Cardiac muscle cell (in vitro differentiated cells and primary cell): ENCODE data around the gene VWA5B2. TPM values are rescaled to one million over a fixed set of nuclear protein-coding genes. Genes with fewer than 3 reads are reported as not detected.
A peak's percentile ranks its signal among the peaks of the same experiment; 100 is the strongest.

Experiments
- DNase-seq, 2 donors: peaks; one replicate each; pipeline versions ENCODE4 v3.0.0 to v3.0.0-alpha.2; 2010 to 2017; ENCODE audit warnings: low read depth in 1 of 2, low spot score in 1 of 2
- H3K27ac ChIP-seq: fragments of 200-600 bp; sonication (generic); 2 replicates; pipeline ENCODE4 v1.5.1; 2016
- H3K27me3 ChIP-seq: fragments of 200-600 bp; sonication (generic); 2 replicates; pipeline ENCODE4 v1.6.0; 2016; ENCODE audit warnings: control low read depth
- H3K36me3 ChIP-seq: fragments of 200-600 bp; sonication (generic); 2 replicates; pipeline ENCODE4 v1.5.1; 2016; ENCODE audit warnings: control low read depth
- H3K4me1 ChIP-seq: fragments of 200-600 bp; sonication (generic); 2 replicates; pipeline ENCODE4 v1.8.1; 2017; ENCODE audit warnings: low read depth, mild to moderate bottlenecking, mixed run types
- H3K4me3 ChIP-seq: fragments of 200-600 bp; sonication (generic); 2 replicates; pipeline ENCODE4 v1.5.1; 2016; ENCODE audit warnings: mild to moderate bottlenecking
- H3K9me3 ChIP-seq: fragments of 200-600 bp; sonication (generic); 2 replicates; pipeline ENCODE4 v1.5.1; 2017; ENCODE audit warnings: low read depth, mild to moderate bottlenecking, control low read depth
- CTCF ChIP-seq: IDR thresholded peaks from 2 replicates; pipeline ENCODE4 v1.5.1; 2012; ENCODE audit warnings: low read depth, mild to moderate bottlenecking, low read length
- polyA plus RNA-seq: library from polyadenylated mRNA; unstranded; fragments of >200 nt; fragmentation: Nextera tagmentation; extraction: Ambion mirVana; gene quantifications from 2 replicates; pipeline ENCODE4 v1.2.1, GENCODE V29; 2016
- total RNA-seq: library from RNA; depleted of rRNA; stranded (reverse); fragments of >200 nt; gene quantifications from 2 replicates; pipeline ENCODE4 v1.2.3, GENCODE V29; 2016

VWA5B2 gene
- total and polyA plus RNA-seq, 2 experiments from 2014 or later: not detected

GRCh38 chr3:184223946-184224345, 5.4 kb upstream of the VWA5B2 start:
- no peak overlapping the region for H3K27ac ChIP-seq
- no peak overlapping the region for H3K4me3 ChIP-seq
- no peaks in the 10 kb centered on the region for H3K4me1 ChIP-seq
- H3K36me3 ChIP-seq: no peaks in the 10 kb centered on the region
- TF ChIP-seq CTCF: no peak
- no peaks in the 10 kb centered on the region for H3K9me3 ChIP-seq
- no peak for DNase-seq
- H3K27me3 ChIP-seq: peaks cover 57% of the 10 kb centered on the region

GRCh38 chr3:184227481-184227935, 1.9 kb upstream of the VWA5B2 start:
- no peaks in the 10 kb centered on the region for H3K9me3 ChIP-seq
- no peak overlapping the region for H3K27ac ChIP-seq
- no peak overlapping the region for H3K4me3 ChIP-seq
- H3K27me3 ChIP-seq: peaks cover 85% of the 10 kb centered on the region
- no peaks in the 10 kb centered on the region for H3K4me1 ChIP-seq
- TF ChIP-seq CTCF: peak; percentile 80
- DNase-seq: peak; percentile 32 to 37
- H3K36me3 ChIP-seq: no peaks in the 10 kb centered on the region

GRCh38 chr3:184228376-184229137, 828 bp upstream of the VWA5B2 start:
- no peak for TF ChIP-seq CTCF
- peaks cover 95% of the 10 kb centered on the region for H3K27me3 ChIP-seq
- H3K4me3 ChIP-seq: peak overlapping the region; percentile 37
- H3K9me3 ChIP-seq: no peaks in the 10 kb centered on the region
- no peaks in the 10 kb centered on the region for H3K36me3 ChIP-seq
- DNase-seq: no peak
- no peaks in the 10 kb centered on the region for H3K4me1 ChIP-seq
- H3K27ac ChIP-seq: no peak overlapping the region

GRCh38 chr3:184230081-184230602, 757 bp downstream of the VWA5B2 start:
- H3K9me3 ChIP-seq: no peaks in the 10 kb centered on the region
- no peak overlapping the region for H3K27ac ChIP-seq
- H3K36me3 ChIP-seq: no peaks in the 10 kb centered on the region
- H3K4me1 ChIP-seq: no peaks in the 10 kb centered on the region
- no peak for TF ChIP-seq CTCF
- DNase-seq: peak in 1 of 2 donors; percentile 20
- H3K27me3 ChIP-seq: peaks cover 97% of the 10 kb centered on the region
- peak overlapping the region; percentile 37 for H3K4me3 ChIP-seq

GRCh38 chr3:184230603-184231528, 1.5 kb downstream of the VWA5B2 start:
- DNase-seq: peak in 1 of 2 donors; percentile 13
- Histone ChIP-seq H3K9me3 (no peaks in the 10 kb centered on the region), H3K4me3 (peak overlapping the region; percentile 14), H3K4me1 (no peaks in the 10 kb centered on the region), H3K27ac (no peak overlapping the region), H3K36me3 (no peaks in the 10 kb centered on the region), H3K27me3 (peaks cover 92% of the 10 kb centered on the region)
- no peak for TF ChIP-seq CTCF
